HepG2 (cell line): ENCODE measurements around the gene STK11. TPM values are rescaled to one million over a fixed set of nuclear protein-coding genes. Genes with fewer than 3 reads are reported as not detected.
A peak's percentile ranks its signal among the peaks of the same experiment; 100 is the strongest.

ENCODE experiments used
- ATAC-seq: fragments of 200-7000 bp; cut with Tn5 transposase; 3 replicates; pipeline ENCODE4 v1.9.1; 2020; ENCODE audit warnings: mild to moderate bottlenecking, moderate library complexity
- BruUV-seq: library from RNA; stranded (reverse); fragments of 400-500 nt; replicated peaks from 2 replicates; lab custom pipeline; 2021; lab: Mats Ljungman, UMichigan
- CTCF ChIA-PET: fragments of 300-600 bp; formaldehyde crosslinking; extraction: SDS; loops from one replicate; lab custom pipeline; 2021; ENCODE audit warnings: low total read pairs, inconsistent platforms, low intra/inter-chr PET ratio; lab: Yijun Ruan, JAX
- POLR2A ChIA-PET: fragments of 350-600 bp; sonication (Branson Sonifier 250); formaldehyde crosslinking; loops from one replicate; lab custom pipeline; 2020; ENCODE audit warnings: antibody characterized with exemption, inconsistent platforms; lab: Yijun Ruan, JAX
- DNase-seq: peaks from one replicate; pipeline ENCODE4 v3.0.0-alpha.2; 2015; ENCODE audit warnings: low spot score
- FAIRE-seq: peaks from 3 replicates; lab custom pipeline; 2011; peaks lifted over from hg19 to GRCh38; lab: Jason Lieb, UNC
- H2AFZ ChIP-seq: one replicate; pipeline ENCODE4 v1.6.1; 2011; ENCODE audit warnings: low read length, inconsistent platforms
- H3K27ac ChIP-seq: fragments of 300-600 bp; 3 replicates; pipeline ENCODE4 v1.8.0; 2011; ENCODE audit warnings: mixed run types, mild to moderate bottlenecking, mixed read lengths, low read length, inconsistent platforms; ENCODE audit not compliant: insufficient read depth; ENCODE audit errors: extremely low read length
- H3K27me3 ChIP-seq, 2 experiments: fragments of 200-600 bp in 1 of 2; 2 replicates in 1 of 2; 3 replicates in 1 of 2; pipeline versions ENCODE4 v1.6.0 to v1.8.0; 2011; ENCODE audit warnings: low read length in 2 of 2, mild to moderate bottlenecking in 2 of 2, moderate library complexity in 2 of 2, inconsistent platforms in 1 of 2; ENCODE audit not compliant: insufficient read depth in 2 of 2, control insufficient read depth in 1 of 2
- H3K36me3 ChIP-seq, 2 experiments: fragments of 200-600 bp in 1 of 2; replicated peaks in 1 of 2; 2 replicates in 1 of 2; 3 replicates in 1 of 2; pipeline versions ENCODE4 v1.5.1 to v1.8.0; 2011; ENCODE audit warnings: low read length in 2 of 2, inconsistent platforms in 1 of 2; ENCODE audit not compliant: insufficient read depth in 2 of 2, control insufficient read depth in 1 of 2
- H3K4me1 ChIP-seq: 2 replicates; pipeline ENCODE4 v1.5.1; 2012; ENCODE audit warnings: low read length, inconsistent platforms; ENCODE audit not compliant: insufficient read depth
- H3K4me2 ChIP-seq: 2 replicates; pipeline ENCODE4 v1.6.0; 2011; ENCODE audit warnings: low read depth, low read length, inconsistent platforms
- H3K4me3 ChIP-seq, 3 experiments: fragments of 200-600 bp in 1 of 3; sonication (generic), shearing (Covaris generic) in 1 of 3; replicated peaks in 1 of 3; 2 replicates each; pipeline ENCODE4 v1.5.1; 2011 to 2016; ENCODE audit warnings: low read length in 3 of 3, inconsistent platforms in 2 of 3, low read depth in 2 of 3, mild to moderate bottlenecking in 2 of 3, control low read depth in 1 of 3, mixed read lengths in 1 of 3; ENCODE audit not compliant: insufficient read depth in 1 of 3
- H3K79me2 ChIP-seq: one replicate; pipeline ENCODE4 v1.6.1; 2011; ENCODE audit warnings: low read length, inconsistent platforms; ENCODE audit not compliant: insufficient read depth
- H3K9ac ChIP-seq: 2 replicates; pipeline ENCODE4 v1.6.0; 2011; ENCODE audit warnings: mild to moderate bottlenecking, low read depth, low read length, inconsistent platforms; ENCODE audit not compliant: insufficient read depth
- H3K9me3 ChIP-seq: 2 replicates; pipeline ENCODE4 v1.5.1; 2012; ENCODE audit warnings: mild to moderate bottlenecking, low read length
- H4K20me1 ChIP-seq: 2 replicates; pipeline ENCODE4 v1.6.0; 2011; ENCODE audit warnings: inconsistent platforms, mild to moderate bottlenecking, low read length, moderate library complexity; ENCODE audit not compliant: insufficient read depth
- AGO2 ChIP-seq: fragments of 200-400 bp; formaldehyde crosslinking; optimal IDR thresholded peaks from 2 replicates; pipeline ENCODE3; 2017; ENCODE audit warnings: mild to moderate bottlenecking, low read depth, low read length, moderate library complexity
- ARHGAP35 ChIP-seq: sonication (generic); formaldehyde crosslinking; IDR thresholded peaks from 2 replicates; pipeline ENCODE4 v1.9.0; 2022; ENCODE audit warnings: mild to moderate bottlenecking, inconsistent platforms, moderate library complexity, missing genetic modification reagents, borderline replicate concordance
- ATF7-NPFF ChIP-seq: sonication (generic); formaldehyde crosslinking; IDR thresholded peaks from 2 replicates; pipeline ENCODE4 v1.8.1; 2023; ENCODE audit warnings: mild to moderate bottlenecking, low read depth, missing genetic modification reagents, moderate library complexity
- CBX1 ChIP-seq: IDR thresholded peaks from one replicate; pipeline ENCODE4 v1.6.1; 2016; ENCODE audit warnings: antibody characterized with exemption, low read depth
- CERS6 ChIP-seq: sonication (generic); formaldehyde crosslinking; IDR thresholded peaks from 2 replicates; pipeline ENCODE4 v1.5.0; 2020; ENCODE audit warnings: missing genetic modification reagents
- HIC2 ChIP-seq: sonication (generic); formaldehyde crosslinking; IDR thresholded peaks from 2 replicates; pipeline ENCODE4 v1.9.0; 2022; ENCODE audit warnings: low read depth, missing genetic modification reagents
- NFE2L2 ChIP-seq: fragments of 150-350 bp; IDR thresholded peaks from 2 replicates; pipeline ENCODE4 v1.6.1; 2014; ENCODE audit warnings: low read length
- POLR2A ChIP-seq, 2 experiments: IDR thresholded peaks; 2 replicates each; pipeline ENCODE4 v1.6.1; 2011; ENCODE audit warnings: low read depth in 2 of 2, low read length in 2 of 2, mild to moderate bottlenecking in 1 of 2, moderate library complexity in 1 of 2; ENCODE audit not compliant: insufficient read depth in 1 of 2
- POLR2AphosphoS5 ChIP-seq: IDR thresholded peaks from 2 replicates; pipeline ENCODE4 v1.6.1; 2012; ENCODE audit warnings: low read depth, low read length
- PRDM4 ChIP-seq: sonication (generic); formaldehyde crosslinking; IDR thresholded peaks from 2 replicates; pipeline ENCODE4 v1.9.0; 2021; ENCODE audit warnings: missing genetic modification reagents, borderline replicate concordance
- RAD21 ChIP-seq: fragments of 450-650 bp; formaldehyde crosslinking; IDR thresholded peaks from 2 replicates; pipeline ENCODE4 v1.5.0; 2020; ENCODE audit warnings: mild to moderate bottlenecking
- RBM22 ChIP-seq: fragments of 200-400 bp; formaldehyde crosslinking; optimal IDR thresholded peaks from 2 replicates; pipeline ENCODE3; 2017; ENCODE audit warnings: mild to moderate bottlenecking, low read length, moderate library complexity
- RBM39 ChIP-seq: fragments of 200-400 bp; formaldehyde crosslinking; IDR thresholded peaks from one replicate; pipeline ENCODE4 v1.6.1; 2018; ENCODE audit warnings: antibody characterized with exemption, mild to moderate bottlenecking, low read depth, low read length; ENCODE audit not compliant: poor library complexity, severe bottlenecking
- SAP130 ChIP-seq: IDR thresholded peaks from 2 replicates; pipeline ENCODE4 v1.6.1; 2016; ENCODE audit warnings: low read depth
- SP5 ChIP-seq: IDR thresholded peaks from 2 replicates; pipeline ENCODE4 v1.6.1; 2016; ENCODE audit warnings: low read depth, borderline replicate concordance
- ZFP91 ChIP-seq: sonication (generic); formaldehyde crosslinking; IDR thresholded peaks from 2 replicates; pipeline ENCODE4 v1.9.0; 2022; ENCODE audit warnings: missing genetic modification reagents, mild to moderate bottlenecking, borderline replicate concordance
- ZNF629 ChIP-seq: sonication (generic); formaldehyde crosslinking; conservative IDR thresholded peaks from 2 replicates; pipeline ENCODE4 v1.5.0; 2020; ENCODE audit warnings: missing genetic modification reagents
- ZNF775 ChIP-seq: sonication (generic); formaldehyde crosslinking; IDR thresholded peaks from 2 replicates; pipeline ENCODE4 v1.4.0; 2020; ENCODE audit warnings: missing genetic modification reagents, mild to moderate bottlenecking, moderate library complexity, borderline replicate concordance
- ZNF782 ChIP-seq: sonication (generic); formaldehyde crosslinking; IDR thresholded peaks from 2 replicates; pipeline ENCODE4 v1.4.0; 2020; ENCODE audit warnings: missing genetic modification reagents, mild to moderate bottlenecking, borderline replicate concordance
- ZSCAN25 ChIP-seq: sonication (generic); formaldehyde crosslinking; IDR thresholded peaks from 2 replicates; pipeline ENCODE4 v1.8.0; 2022; ENCODE audit warnings: mild to moderate bottlenecking, missing genetic modification reagents
- WGBS: methylation state at CpG from one replicate; pipeline ENCODE4 v1.1.6; 2017; ENCODE audit warnings: low lambda C conversion rate; 5-methylcytosine and 5-hydroxymethylcytosine counted together
- in situ Hi-C: cut with HindIII; loops from 2 replicates; pipeline ENCODE4 v1.10.0; 2017; ENCODE audit warnings: low pct_unique_long_range_greater_than_20kb; ENCODE audit not compliant: extremely low pct_ligation_motif_present
- intact Hi-C: fragments of 100-400 bp; cut with micrococcal nuclease; formaldehyde crosslinking; loops from one replicate; pipeline ENCODE4 v1.10.0; 2022; ENCODE audit not compliant: unreplicated experiment
- polyA plus RNA-seq, 8 experiments: library from polyadenylated mRNA; depleted of rRNA in 3 of 8; stranded (reverse) in 7 of 8; unstranded in 1 of 8; fragments of >200 nt; fragmentation: Illumina TruSeq in 4 of 8; extraction: Trizol in 4 of 8; gene quantifications; 2 replicates each; pipeline versions ENCODE4 v1.2.1 to v1.2.3, GENCODE V29; 2011 to 2016; ENCODE audit warnings: low read depth in 4 of 8, missing spikeins in 1 of 8, mixed read lengths in 1 of 8; ENCODE audit not compliant: insufficient read depth in 1 of 8
- total RNA-seq, 5 experiments: library from RNA; depleted of rRNA; stranded (reverse); fragments of >200 nt; fragmentation: Illumina TruSeq; extraction: Trizol; gene quantifications; 2 replicates each; pipeline ENCODE4 v1.2.3, GENCODE V29; 2016; ENCODE audit warnings: low read depth in 1 of 5

Gene STK11
- total and polyA plus RNA-seq, 2 of the 13 experiments (the other 11 are each of a cell fraction or from before 2014, with no cell fraction given): 27.5 to 43.6 TPM

GRCh38 chr19:1258163-1258492 lies 52.5 kb downstream of the STK11 start:
- POLR2A ChIA-PET: interaction anchor here (12.8 to 13.7 kb wide), 2 partner anchors 6 to 15 kb away, joined by 464 to 668 read pairs; partner anchors contain the start of genes ATP5F1D and CIRBP
- Histone ChIP-seq H3K27me3 (no peaks in the 10 kb centered on the region), H3K36me3 (peaks cover 18 to 38% of the 10 kb centered on the region in 2 experiments)
- TF ChIP-seq AGO2 (peak; percentile 64), RBM22 (peak; percentile 90), ARHGAP35 (CRISPR knock-in tag) (no peak), RBM39 (peak; percentile 79), CERS6 (CRISPR knock-in tag) (no peak), POLR2AphosphoS5 (peak; percentile 44), CBX1 (no peak), NFE2L2 (no peak), ZNF629 (CRISPR knock-in tag) (no peak), ATF7-NPFF (CRISPR knock-in tag) (no peak), ZNF775 (CRISPR knock-in tag) (no peak), ZNF782 (no peak), POLR2A (IDR thresholded peaks at IDR 0.05; ENCODE audit: insufficient read depth in 1 of 2, low read depth in 2 of 2, low read length in 2 of 2) (peak in 1 of 2 experiments; percentile 10; a peak in 1 of 4 replicates), RAD21 (CRISPR knock-in tag) (peak; percentile 33; the same call in 1 of the 2 replicates), ZSCAN25 (CRISPR knock-in tag) (no peak), PRDM4 (no peak), ZFP91 (CRISPR knock-in tag) (no peak), SAP130 (no peak), HIC2 (CRISPR knock-in tag) (no peak), SP5 (CRISPR knock-in tag) (no peak)

More at GRCh38 chr19:1258163-1258492, 52.5 kb downstream of the STK11 start:
- 86% methylated on average over 2 of the region's 8 CpGs for WGBS
- in situ Hi-C loops: no loop called here
- H3K9ac ChIP-seq: peak overlapping the region; percentile 27; the same call in 1 of the 2 replicates
- no peak overlapping the region for H3K4me3 ChIP-seq
- no peak for DNase-seq
- CTCF ChIA-PET: no interaction called here
- no peak for FAIRE-seq
- ATAC-seq: no peak
- BruUV-seq: TSS peak; percentile 50
- intact Hi-C loops: no loop called here
- peak overlapping the region; percentile 79 for H3K4me2 ChIP-seq
- H2AFZ ChIP-seq: no peak overlapping the region
- H3K4me1 ChIP-seq: peaks cover 89% of the 10 kb centered on the region
- H3K27ac ChIP-seq: peak overlapping the region; percentile 85
- H3K79me2 ChIP-seq: peaks cover 21% of the 10 kb centered on the region
- peaks cover 53% of the 10 kb centered on the region; the same call in 1 of the 2 replicates for H4K20me1 ChIP-seq
- H3K9me3 ChIP-seq: no peaks in the 10 kb centered on the region
